Activated naive CD4-positive, alpha-beta T cell treated with anti-CD3 and anti-CD28 coated beads, Interleukin-2, amount 50 U/mL, for 72 hours (primary cell): ENCODE results near the gene DCBLD2. TPM values are rescaled to one million over a fixed set of nuclear protein-coding genes. Genes with fewer than 3 reads are reported as not detected.

ENCODE experiments used
- total RNA-seq, 2 donors: library from RNA; stranded (reverse); gene quantifications; one replicate each; pipeline ENCODE4 v1.2.3, GENCODE V29; 2022

Gene DCBLD2
- total RNA-seq, 2 donors from 2014 or later = 2.8 to 3.2 TPM

Other genes starting within 250 kb of the DCBLD2 start
- gene ST3GAL6, start 138.4 kb downstream of the DCBLD2 start, total RNA-seq = under 1 TPM; 0.64 to 0.88 TPM